Mononuclear cell (primary cell): ENCODE results near the gene ANKMY2. TPM values are rescaled to one million over a fixed set of nuclear protein-coding genes. Genes with fewer than 3 reads are reported as not detected.
A peak's percentile ranks its signal among the peaks of the same experiment; 100 is the strongest.

Source experiments
- H3K27me3 ChIP-seq: 2 replicates; pipeline ENCODE4 v1.6.0; 2011; ENCODE audit warnings: low read length, control low read depth; ENCODE audit not compliant: insufficient read depth
- H3K4me1 ChIP-seq: 2 replicates; pipeline ENCODE4 v1.5.1; 2011; ENCODE audit warnings: mild to moderate bottlenecking, low read length, control low read depth; ENCODE audit not compliant: insufficient read depth
- H3K4me3 ChIP-seq: 2 replicates; pipeline ENCODE4 v1.5.1; 2011; ENCODE audit warnings: mild to moderate bottlenecking, low read length, moderate library complexity
- H3K9me3 ChIP-seq: 2 replicates; pipeline ENCODE4 v1.5.1; 2011; ENCODE audit warnings: low read depth, mild to moderate bottlenecking, control low read depth, low read length
- total RNA-seq: library from RNA; depleted of rRNA; stranded (reverse); fragments of >200 nt; gene quantifications from one replicate; pipeline ENCODE4 v1.2.3, GENCODE V29; 2012

The ANKMY2 gene
- total RNA-seq, 1 donor = 6.7 TPM

DNA sequence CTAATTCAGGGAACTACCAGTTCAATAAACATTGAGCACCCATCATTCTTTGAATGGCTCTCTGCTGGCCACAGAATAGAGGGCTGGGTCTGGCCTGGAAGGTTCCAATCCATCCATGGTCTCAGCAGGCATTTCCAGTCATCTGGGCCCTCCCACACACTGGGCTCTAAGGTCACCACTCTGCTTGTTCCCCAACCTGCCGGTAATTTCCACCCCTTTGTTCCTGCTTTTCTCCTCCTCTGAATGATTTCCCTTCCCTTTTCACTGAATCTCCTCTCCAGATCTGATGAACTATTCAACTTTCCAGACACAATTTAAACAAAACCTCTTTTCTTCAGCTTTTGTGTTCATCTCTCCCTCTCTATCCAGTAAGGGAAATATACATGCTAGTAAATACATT lies 3.0 kb upstream of the ANKMY2 start:
- Histone ChIP-seq H3K4me1 (peaks cover 39% of the 10 kb centered on the region), H3K27me3 (no peaks in the 10 kb centered on the region), H3K9me3 (no peaks in the 10 kb centered on the region), H3K4me3 (no peak overlapping the region)

DNA sequence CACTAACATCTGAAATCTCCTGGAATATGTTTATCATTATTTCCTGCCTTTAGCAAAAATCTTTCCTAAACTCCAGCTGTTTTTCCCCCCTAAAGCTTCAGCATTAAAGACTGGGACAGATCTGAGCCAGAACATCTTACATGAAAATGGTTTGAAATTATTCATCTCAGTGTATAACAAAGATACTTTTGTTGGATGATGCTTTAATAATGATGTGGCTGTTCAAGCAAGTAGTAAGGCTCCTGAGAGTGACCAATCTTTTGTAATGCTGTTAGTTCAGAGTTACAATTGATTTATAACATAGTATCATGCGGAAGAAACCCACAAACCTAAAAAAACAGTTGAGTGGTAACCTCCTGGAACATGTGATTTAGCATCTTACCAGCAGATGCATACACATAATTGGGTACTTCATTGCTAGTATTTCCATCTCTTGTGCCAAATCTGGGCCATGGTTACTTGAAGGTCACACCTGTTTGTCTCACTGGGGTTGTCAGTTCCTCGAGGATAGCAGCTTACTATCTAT lies 1.9 kb upstream of the ANKMY2 start:
- Histone ChIP-seq H3K27me3 (no peaks in the 10 kb centered on the region), H3K4me1 (peaks cover 36% of the 10 kb centered on the region), H3K9me3 (no peaks in the 10 kb centered on the region), H3K4me3 (no peak overlapping the region)

DNA sequence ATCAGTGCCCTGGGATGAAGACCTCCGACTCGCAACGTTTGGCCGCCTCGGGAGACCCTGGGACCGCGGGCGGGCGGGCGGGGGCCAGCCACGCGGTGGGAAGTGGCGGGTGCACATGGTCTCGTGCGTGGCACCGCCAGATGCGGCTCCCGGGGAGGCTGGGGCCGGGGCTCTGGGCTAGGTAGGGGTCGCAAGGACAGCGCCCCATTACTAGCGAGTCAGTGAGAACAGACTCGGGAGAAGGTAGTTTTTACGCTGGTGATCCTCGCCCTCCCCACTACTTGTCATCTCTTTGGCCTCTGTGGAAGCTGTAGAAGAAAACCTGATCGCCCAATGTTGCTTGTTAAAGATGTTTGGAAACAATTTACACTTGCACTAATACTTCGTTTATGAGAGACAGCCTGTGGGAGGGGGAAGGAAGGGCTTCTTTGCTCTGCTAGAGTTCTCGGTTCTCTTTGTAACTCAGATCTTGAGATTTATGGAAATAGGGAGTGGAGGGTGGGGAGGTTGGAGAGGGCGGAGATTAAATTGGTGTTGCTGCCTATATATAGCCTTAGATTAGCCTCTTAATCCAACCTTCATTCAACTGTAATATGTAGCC lies 1.0 kb upstream of the ANKMY2 start:
- no peaks in the 10 kb centered on the region for H3K27me3 ChIP-seq
- H3K4me1 ChIP-seq = peaks cover 33% of the 10 kb centered on the region
- H3K9me3 ChIP-seq = no peaks in the 10 kb centered on the region
- H3K4me3 ChIP-seq = peak overlapping the region; percentile 74

DNA sequence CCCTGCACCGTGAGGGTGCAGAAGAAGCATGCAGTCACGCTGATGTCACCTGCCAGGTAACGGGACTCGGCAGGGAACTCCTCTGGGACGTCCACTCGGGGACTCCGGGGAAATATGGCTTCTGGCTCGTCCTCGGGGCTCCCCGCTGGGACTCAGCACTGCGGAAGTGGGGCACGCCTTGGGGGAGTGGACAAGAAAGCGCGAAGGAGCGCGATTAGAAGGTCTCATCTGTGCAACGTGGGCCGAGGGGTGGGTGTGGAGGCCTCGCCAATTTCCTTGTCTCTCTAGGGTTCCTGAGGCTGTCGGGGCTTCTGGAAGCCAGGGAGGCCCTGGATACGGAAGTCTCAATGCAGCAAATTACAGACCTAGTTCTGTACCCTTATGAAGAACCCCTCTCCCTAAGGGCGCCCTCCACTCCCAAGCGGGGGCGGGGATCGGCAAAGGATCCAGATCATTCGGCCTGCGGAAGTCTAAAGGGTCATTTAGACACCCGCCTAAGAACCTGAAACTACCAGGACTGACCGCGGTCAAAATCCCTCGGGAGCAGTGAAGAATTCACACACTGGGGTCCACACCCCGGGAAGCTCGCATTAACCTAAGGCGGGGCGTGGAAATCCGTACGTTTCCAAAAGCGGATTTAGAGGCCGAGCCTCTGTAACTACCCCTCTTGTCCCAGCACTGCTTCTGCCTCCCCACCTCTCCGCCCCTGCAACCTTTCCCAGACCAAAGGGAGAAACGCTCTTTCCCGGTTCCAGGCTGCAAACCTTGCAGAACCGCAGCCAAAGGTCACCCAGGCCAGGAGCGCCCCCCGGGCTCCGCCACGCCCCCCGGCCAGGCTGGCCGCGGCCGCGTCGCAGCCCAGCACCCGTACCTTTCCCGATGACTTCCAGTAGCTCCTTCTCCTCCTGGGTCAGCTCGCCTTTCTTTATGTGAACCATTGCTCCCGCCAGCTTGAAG lies 640 bp downstream of the ANKMY2 start:
- Histone ChIP-seq H3K4me3 (peak overlapping the region; percentile 74), H3K27me3 (no peaks in the 10 kb centered on the region)

DNA sequence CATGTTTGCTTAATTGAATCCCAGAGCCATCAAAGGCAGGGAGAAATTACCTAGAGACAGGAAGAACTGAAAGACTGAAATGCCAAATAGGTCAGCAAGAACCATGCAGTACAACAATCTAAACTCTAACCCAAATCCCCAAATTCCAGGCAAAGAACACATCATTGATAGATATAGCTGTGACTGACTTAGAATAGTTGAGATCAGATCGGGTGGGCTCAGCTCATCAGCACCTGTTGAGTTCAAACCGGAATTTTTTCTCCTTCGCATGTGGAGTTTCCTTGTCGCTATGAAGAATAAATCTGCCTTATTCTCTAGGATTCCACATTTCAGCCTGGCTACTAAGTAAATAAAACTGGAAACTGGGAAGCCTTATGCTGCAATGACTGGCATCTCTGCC lies 1.4 kb downstream of the ANKMY2 start:
- no peaks in the 10 kb centered on the region for H3K9me3 ChIP-seq
- H3K4me1 ChIP-seq = peaks cover 33% of the 10 kb centered on the region
- H3K27me3 ChIP-seq = no peaks in the 10 kb centered on the region
- peak overlapping the region; percentile 74 for H3K4me3 ChIP-seq

More for the DNA sequence above, 640 bp downstream of the ANKMY2 start:
- peaks cover 33% of the 10 kb centered on the region for H3K4me1 ChIP-seq
- no peaks in the 10 kb centered on the region for H3K9me3 ChIP-seq

DNA sequence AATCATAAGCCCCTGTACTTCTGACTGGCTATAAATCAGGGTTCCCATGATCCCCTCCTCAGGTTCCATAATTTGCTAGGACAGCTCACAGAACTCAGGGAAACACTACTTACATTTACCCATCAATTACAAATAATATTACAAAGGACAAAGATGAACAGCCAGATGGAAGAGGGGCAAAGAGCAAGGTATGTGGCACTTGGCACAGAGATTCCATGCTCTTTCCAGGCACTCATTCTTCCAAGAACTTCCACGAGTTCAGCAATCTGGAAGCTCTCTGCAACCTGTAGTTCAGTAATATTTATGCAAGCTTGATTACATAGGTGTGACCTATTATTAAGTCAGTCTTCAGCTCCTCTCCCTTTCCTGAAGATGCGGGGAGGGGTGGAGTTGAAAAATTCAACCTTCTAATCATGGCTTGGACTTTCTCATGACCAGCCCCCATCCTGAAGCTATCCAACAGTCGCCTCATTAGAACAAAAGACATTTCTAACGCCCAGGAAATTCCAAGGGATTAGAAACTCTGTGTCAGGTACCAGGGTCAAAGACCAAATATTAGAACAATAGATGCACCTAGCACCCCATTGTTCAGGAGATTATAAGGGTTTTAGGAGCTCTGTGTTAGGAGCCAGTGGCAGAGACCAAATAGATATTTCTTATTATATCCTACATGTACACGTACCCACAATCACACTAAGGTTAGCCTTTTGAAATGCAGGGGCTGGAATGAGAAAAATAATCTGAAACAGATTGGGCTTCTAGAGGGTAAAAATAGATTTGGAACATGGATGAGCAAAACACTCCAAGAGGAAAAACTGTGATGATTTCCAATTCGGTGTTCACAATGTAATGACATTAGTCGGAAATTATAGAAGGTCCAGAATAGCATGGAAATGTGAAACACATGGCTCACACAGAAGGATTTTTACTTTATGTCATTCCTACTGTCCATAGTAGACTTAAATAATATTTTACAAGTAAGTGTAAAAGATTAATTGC lies 7.0 kb downstream of the ANKMY2 start:
- Histone ChIP-seq H3K4me1 (peaks cover 6% of the 10 kb centered on the region), H3K4me3 (no peak overlapping the region), H3K27me3 (no peaks in the 10 kb centered on the region), H3K9me3 (no peaks in the 10 kb centered on the region)

DNA sequence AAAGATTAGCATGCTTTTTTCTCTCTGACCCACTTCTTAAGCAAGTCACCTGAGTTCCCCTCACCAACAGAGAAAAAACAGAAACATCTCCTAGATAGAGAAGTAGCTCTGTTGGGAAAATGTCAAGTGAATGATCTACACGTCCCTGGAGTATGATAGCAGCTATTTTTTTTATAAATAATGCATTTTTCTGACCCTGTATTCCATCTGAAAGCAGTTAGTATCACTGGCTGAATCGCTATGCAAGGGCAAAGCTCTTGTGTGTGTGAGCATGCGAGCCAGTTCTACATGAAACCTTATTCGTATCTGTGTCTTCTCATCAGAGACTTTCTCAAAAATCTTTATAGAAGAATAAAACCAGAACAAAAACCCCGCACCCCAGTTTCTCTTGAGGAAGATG lies 8.2 kb downstream of the ANKMY2 start:
- H3K27me3 ChIP-seq = no peaks in the 10 kb centered on the region
- H3K4me1 ChIP-seq = peaks cover 5% of the 10 kb centered on the region
- no peaks in the 10 kb centered on the region for H3K9me3 ChIP-seq
- H3K4me3 ChIP-seq = no peak overlapping the region

DNA sequence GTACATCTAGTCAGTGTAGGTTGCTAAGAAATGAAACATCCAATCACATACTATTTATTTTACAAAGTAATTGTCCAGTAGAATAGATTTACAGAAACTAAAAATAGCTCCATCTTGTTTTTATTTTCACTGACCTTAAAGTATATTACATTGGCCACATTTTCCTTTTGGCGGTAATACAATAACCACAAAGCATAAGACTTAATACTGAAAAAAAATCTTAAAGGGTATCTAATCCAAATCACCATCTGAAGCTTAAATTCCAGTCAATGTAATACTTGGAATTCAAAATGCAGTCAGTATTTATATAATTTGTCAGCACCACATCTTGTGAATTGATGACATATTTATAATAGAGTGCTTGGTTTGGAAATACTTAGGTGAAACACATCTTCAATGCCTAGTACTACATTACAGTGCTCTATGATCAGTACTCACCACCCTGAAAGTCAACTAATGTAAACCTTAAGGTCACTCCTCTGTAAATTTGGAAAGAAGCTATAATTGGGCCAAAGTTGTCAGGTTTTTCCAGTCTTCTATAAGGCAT lies 8.9 kb downstream of the ANKMY2 start:
- Histone ChIP-seq H3K4me3 (no peak overlapping the region), H3K27me3 (no peaks in the 10 kb centered on the region), H3K9me3 (no peaks in the 10 kb centered on the region), H3K4me1 (peaks cover 5% of the 10 kb centered on the region)

DNA sequence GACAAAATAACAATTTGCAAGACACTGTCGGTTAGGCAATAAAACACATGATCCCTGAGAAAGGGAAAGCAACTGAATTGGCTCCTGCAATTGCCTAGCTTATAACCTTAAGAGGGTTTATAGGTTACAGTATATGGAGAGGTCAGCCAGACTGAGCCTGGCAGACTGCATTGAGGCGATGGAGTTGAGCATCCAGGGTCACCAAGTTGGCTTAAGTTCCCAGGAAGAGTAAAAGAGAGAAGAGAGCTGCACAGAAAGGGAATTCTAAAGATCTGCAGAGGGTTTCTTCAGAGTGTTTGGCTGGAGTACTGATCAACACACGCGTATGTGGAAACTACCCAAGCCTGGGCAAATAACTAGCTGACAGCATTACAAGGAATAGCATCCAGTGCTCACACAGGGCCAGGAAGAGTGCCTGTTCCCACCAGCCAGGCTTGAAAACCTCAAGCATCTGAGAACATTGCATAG lies 11.2 kb downstream of the ANKMY2 start:
- no peaks in the 10 kb centered on the region for H3K27me3 ChIP-seq
- H3K9me3 ChIP-seq = no peaks in the 10 kb centered on the region
- H3K4me1 ChIP-seq = peaks cover 5% of the 10 kb centered on the region
- H3K4me3 ChIP-seq = no peak overlapping the region

DNA sequence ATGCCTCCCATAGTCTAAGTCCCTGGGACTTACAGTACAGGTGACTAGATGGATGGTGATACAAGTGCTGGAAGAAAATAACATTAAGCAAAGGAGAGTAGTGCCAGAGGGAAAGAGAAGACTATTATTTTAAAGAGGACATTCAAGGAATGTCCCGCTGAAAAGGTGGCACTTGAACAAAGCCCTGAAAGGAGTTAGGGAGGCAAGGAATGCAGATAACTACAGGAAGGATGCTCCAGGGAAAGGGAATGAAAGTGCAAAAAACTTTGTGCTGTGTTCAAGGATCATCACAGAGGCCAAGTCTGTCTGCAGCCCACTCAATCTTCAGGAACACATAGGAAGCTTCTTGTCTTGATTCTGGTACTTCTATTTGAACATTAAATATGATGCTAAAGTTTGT lies 14.9 kb downstream of the ANKMY2 start:
- no peak overlapping the region for H3K4me3 ChIP-seq
- H3K27me3 ChIP-seq = no peaks in the 10 kb centered on the region
- H3K9me3 ChIP-seq = no peaks in the 10 kb centered on the region
- H3K4me1 ChIP-seq = peaks cover 5% of the 10 kb centered on the region

DNA sequence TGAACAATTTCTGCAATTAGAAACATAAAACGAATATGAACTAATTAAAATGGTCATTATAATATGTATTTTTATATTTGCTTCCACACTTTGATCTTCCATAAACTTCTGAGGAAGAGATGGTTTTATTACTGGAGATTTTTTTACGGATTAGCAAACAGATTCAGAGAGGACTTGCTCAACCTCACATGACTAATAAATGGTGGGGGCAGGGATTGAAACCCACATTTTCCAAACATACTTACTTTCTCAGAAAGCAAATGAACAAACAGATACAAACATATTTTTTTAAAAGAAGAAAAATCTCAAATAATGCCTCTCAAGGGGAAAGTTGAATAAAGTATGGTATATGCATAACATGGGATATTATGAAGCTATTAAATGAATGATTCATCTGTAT lies 18.3 kb downstream of the ANKMY2 start:
- Histone ChIP-seq H3K27me3 (no peaks in the 10 kb centered on the region), H3K4me1 (no peaks in the 10 kb centered on the region), H3K9me3 (no peaks in the 10 kb centered on the region), H3K4me3 (no peak overlapping the region)

DNA sequence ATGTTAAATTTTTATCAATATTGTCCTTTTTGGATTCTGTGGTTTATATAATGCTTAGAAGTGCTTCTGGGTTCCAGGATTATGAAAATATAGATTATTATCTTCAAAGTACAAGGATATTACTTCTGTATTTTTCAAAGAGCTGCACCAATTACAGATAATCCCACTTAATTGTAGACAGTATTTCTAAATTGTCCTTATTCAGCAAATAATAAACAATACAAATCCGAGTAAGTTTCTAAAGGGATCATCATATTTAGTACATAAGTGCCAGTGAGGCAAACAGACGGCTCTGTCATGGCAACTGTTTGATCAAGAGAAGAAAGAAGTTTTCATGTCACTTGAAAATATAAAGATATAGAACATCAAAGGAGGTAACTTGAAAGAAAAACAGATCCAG lies 19.2 kb downstream of the ANKMY2 start:
- Histone ChIP-seq H3K4me1 (no peaks in the 10 kb centered on the region), H3K27me3 (no peaks in the 10 kb centered on the region), H3K9me3 (no peaks in the 10 kb centered on the region), H3K4me3 (no peak overlapping the region)

DNA sequence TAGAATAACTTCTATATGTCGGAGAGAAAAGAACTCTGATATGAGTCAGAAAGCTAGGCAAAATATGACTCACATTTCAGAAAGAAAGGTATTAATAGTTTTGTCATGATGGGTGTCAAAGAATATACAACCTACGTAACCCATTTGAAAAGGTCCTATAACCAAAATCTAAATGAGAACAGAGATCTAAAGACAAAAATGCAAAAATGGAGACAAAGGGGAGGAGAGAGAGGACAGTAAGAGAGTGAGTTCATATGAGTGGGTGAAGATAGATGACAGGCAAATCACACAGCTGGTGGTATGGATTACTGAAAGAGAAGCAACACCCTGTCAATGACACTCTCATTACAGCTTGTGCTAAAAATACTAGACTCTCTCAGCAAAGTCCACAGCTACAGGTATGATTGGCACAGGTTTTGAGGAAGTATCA lies 25.6 kb downstream of the ANKMY2 start:
- Histone ChIP-seq H3K4me1 (no peaks in the 10 kb centered on the region), H3K4me3 (no peak overlapping the region)

DNA sequence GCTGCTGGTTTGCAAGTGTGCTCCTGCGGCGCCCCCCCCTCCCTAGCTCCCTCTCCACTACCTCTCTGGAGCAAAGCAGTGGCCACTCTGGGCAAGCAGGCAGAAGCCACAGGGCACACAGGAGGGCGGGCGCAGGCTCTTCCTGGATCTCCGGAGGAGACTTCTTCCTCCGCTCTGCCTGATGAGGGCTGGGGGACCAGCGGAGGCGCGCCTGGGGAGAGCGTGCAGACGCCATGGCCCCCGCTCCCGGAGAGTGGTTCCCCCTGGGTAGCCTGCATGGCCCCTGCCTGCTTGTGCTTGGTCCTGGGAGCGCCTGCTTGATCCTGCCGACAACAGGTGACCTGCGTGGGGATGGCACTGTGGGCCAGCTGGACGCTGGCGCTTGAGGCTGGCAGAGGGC lies 29.0 kb downstream of the ANKMY2 start:
- Histone ChIP-seq H3K27me3 (no peaks in the 10 kb centered on the region), H3K4me3 (no peak overlapping the region), H3K9me3 (no peaks in the 10 kb centered on the region)

More for the DNA sequence above, 25.6 kb downstream of the ANKMY2 start:
- Histone ChIP-seq H3K9me3 (no peaks in the 10 kb centered on the region), H3K27me3 (no peaks in the 10 kb centered on the region)

More for the DNA sequence above, 29.0 kb downstream of the ANKMY2 start:
- no peaks in the 10 kb centered on the region for H3K4me1 ChIP-seq
